GM21737 (cell line): ENCODE results near the gene OR4N2.
"Not testable (repeated sequence)": the region's sequence is repeated elsewhere in the genome, so short reads cannot be mapped to it uniquely, and the experiment has no call there.

ENCODE experiments used
- ATAC-seq: cut with Tn5 transposase; IDR thresholded peaks from one replicate; pipeline ENCODE4 v1.9.1; 2021; ENCODE audit warnings: mild to moderate bottlenecking, moderate library complexity; ENCODE audit not compliant: unreplicated experiment

The OR4N2 gene, protein sequence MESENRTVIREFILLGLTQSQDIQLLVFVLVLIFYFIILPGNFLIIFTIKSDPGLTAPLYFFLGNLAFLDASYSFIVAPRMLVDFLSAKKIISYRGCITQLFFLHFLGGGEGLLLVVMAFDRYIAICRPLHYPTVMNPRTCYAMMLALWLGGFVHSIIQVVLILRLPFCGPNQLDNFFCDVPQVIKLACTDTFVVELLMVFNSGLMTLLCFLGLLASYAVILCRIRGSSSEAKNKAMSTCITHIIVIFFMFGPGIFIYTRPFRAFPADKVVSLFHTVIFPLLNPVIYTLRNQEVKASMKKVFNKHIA

DNA sequence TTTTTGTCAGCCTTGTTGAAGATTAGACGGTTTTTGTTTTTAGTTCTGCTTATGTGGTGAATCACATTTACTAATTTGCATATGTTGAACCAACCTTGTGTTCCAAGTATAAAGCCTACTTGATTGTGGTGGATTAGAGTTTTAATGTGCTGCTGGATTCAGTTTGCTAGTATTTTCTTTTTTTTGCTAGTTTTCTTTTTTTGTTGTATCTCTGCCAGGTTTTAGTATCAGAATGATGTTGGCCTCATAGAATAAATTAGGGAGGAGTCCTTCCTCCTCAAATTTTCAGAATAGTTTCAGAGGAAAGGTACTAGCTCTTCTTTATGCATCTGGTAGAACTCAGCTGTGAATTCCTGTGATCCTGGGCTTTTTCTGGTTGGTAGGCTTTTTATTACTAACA is at the start of gene OR4N2:
Gene OR4N2, plus strand, starts transcription at position 301 of the 400 bp plus-strand sequence. CDS start 23,679 bp downstream, outside the sequence.
- ATAC-seq = not testable (repeated sequence)

DNA sequence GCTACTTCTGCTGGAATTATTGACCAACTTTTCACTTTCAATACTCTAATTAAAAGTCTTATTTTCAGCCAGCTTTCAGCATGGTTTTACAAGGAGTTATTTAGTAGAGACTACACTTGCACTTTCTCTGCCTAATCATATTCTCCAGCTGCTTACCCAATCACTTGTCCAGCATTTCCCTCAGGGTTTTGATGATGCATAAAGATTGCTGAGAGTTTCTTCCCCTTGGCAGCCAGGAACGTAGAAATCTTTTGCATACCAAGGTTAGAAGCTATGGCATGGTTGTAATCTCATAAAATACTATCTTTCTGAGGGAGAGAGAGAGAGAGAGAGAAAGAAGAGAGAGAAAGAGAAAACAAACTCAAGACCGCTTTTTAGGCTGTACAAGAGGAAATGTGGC is 49.4 kb upstream of the OR4N2 start:
- ATAC-seq = no peak

DNA sequence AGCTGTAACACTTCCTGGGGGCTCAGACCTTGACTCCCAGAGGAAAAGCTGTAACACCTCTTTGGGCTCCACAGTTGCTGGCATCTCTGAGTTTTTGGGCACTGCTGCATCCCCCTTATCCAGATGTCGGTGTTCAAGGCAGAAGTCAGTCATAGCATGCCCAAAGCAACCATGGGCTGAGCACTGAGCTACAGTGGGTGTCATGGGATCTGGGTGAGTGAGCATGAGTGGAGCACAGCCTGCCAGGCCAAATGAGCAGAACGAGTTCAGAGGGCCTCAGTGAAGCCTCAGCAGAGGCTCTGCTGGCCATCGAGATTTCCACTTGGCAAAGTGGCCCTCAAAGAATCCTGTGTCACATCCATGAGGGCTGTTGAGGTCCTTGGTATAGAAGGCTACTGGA is 32.1 kb upstream of the OR4N2 start:
- ATAC-seq = not testable (repeated sequence)

DNA sequence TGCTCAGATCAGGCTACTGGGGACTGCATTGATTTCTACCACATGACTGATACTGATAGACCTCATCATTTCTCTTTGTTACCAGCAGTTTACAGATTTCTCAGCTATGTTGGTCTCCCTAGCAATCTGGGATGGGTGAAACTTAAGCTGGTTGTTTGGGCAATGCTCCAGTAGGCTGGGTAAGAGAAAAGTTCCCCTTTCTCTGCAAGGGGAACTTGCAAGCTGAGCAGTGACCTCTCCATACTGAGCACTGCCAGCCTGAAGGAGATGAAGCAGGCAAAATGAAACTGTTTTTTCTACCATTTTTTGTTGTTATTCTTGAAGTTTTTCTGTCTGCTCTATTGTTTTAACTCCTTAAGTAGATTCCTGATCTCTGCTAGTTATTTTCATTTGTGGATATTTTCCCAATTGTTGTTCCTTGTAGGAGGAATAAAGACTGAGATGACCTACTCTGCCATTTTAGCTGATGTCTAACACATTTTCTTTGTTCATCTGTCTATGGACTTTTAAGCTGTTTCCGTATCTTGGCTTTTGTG is 31.6 kb upstream of the OR4N2 start:
- no peak for ATAC-seq

DNA sequence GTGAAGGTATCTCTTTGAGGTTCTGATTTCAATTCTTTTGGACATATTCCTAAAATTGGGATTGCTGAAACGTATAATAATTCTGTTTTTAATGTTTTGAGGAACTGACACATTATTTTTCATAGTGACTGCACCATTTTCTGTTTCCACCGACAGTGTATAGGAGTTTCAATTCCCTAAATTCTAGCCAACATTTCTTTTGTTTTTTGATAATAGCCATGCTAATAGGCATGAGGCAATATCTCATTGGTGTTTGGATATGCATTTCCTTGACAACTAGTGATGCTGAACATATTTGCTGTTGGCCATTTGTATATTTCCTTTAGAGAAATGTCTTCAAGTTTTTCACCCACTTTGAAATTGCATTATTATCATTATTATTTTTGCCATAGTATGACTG is 31.1 kb upstream of the OR4N2 start:
- ATAC-seq = not testable (repeated sequence)

DNA sequence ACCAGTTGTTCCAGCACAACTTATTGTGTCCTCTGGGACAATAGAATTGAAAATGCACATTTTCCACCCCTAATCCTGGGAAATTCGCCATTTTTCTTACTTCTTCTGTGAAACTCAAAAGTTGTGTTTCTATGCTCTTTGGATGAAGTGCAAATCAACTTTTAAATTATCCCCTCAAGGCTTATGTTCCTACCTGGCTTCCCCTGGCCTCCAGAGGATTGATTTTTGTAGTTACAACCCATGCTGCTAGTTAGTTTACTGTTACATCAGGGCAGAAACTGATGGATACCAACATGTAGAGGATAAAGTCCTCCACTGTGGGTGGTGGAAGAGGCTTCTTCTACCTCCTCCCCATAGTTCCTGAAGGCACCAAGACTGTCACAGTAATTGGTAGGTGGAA is 30.4 kb upstream of the OR4N2 start, which contains the start of gene OR4M1:
Gene OR4M1, plus strand, starts transcription at position 301 of the 400 bp plus-strand sequence. CDS start 6,819 bp downstream, outside the sequence.
- not testable (repeated sequence) for ATAC-seq

DNA sequence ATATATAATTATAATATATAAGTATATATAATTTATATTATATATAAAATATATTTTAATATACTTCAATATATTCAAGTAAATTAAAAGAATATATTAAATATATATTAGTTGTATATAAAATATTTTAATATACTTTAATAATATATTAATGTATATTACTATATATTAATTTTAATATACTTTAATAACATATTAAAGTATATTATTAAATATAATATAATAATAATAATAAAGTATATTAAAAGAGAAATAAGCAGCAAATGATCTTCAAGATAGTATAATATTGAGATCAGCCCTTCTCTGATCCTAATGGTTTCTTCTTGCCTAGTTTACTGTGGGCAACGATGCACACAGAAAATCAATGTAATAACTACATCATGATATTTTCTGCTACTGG is 28.0 kb upstream of the OR4N2 start:
- ATAC-seq = no peak

DNA sequence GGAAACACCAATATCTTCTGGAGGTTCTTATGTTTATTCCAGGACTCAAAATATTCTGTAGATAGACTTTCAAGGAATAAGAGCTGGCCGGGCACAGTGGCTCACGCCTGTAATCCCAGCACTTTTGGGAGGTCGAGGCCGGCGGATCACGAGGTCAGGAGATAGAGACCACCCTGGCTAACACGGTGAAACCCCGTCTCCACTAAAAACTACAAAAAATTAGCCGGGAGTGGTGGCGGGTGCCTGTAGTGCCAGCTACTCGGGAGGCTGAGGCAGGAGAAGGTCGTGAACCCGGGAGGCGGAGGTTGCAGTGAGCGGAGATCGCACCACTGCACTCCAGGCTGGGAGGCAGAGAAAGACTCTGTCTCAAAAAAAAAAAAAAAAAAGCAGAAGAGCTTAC is 17.7 kb upstream of the OR4N2 start:
- ATAC-seq = not testable (repeated sequence)

DNA sequence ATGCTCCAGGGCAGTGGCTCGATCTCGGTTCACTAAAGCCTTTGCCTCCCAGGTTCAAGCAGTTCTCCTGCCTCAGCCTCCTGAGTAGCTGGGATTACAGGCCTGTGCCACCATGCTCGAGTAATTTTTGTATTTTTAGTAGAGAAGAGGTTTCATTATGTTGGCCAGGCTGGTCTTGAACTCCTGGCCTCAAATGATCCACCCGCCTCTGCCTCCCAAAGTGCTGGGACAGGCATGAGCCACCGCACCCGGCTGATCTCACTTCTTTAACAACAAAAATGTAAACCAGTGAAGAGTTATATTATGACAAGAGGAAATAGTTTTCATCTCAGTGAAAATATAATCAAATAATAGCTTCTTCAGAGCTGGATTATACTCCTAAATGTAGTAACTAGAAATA is 16.3 kb upstream of the OR4N2 start:
- not testable (repeated sequence) for ATAC-seq

DNA sequence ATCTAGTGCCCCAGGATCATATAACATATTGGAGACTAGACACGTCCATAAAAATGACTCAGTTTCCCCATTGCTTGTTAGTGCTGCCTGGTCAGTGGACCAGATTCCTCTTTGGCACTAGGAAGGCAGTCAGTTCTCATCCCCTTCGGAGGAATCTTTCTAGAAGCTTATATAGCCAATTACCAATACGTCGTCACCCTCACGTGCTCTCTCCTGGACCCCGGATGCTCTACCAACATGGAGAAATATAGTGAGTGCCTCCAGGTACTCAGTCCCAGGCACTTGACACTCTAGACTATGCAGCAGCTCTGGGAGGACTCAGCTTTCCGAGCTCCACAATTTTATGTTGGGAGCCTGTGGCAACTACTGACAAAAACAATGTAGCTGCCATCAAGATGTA is 15.4 kb upstream of the OR4N2 start:
- not testable (repeated sequence) for ATAC-seq

DNA sequence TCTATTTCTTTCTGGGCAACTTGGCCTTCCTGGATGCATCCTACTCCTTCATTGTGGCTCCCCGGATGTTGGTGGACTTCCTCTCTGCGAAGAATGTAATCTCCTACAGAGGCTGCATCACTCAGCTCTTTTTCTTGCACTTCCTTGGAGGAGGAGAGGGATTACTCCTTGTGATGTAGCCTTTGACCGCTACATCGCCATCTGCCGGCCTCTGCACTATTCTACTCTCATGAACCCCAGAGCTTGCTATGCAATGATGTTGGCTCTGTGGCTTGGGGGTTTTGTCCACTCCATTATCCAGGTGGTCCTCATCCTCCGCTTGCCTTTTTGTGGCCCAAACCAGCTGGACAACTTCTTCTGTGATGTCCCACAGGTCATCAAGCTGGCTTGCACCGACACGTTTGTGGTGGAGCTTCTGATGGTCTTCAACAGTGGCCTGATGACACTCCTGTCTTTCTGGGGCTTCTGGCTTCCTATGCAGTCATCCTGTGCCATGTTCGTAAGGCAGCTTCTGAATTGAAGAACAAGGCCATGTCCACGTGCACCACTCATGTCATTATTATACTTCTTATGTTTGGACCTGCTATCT is 7.0 kb upstream of the OR4N2 start:
- not testable (repeated sequence) for ATAC-seq

DNA sequence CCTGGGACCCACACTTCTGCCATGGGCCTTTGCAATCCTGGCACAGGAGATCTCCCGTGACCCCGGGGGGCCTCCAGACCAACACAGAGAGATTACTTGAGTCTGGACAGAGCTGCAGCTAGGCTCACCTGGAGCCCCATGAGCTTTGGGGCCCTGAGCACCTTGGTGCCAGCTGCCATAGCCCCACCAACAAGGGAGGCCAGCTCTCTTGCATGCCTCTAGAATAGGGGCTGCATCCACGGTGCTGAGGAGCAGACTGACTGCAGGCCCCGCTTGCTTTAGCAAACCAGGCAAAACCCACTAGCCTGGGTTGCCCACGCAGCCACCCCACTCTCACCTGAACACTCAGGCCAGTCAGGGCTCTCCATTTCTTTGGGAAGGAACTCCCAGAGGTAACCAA is 3.7 kb upstream of the OR4N2 start:
- ATAC-seq = no peak

DNA sequence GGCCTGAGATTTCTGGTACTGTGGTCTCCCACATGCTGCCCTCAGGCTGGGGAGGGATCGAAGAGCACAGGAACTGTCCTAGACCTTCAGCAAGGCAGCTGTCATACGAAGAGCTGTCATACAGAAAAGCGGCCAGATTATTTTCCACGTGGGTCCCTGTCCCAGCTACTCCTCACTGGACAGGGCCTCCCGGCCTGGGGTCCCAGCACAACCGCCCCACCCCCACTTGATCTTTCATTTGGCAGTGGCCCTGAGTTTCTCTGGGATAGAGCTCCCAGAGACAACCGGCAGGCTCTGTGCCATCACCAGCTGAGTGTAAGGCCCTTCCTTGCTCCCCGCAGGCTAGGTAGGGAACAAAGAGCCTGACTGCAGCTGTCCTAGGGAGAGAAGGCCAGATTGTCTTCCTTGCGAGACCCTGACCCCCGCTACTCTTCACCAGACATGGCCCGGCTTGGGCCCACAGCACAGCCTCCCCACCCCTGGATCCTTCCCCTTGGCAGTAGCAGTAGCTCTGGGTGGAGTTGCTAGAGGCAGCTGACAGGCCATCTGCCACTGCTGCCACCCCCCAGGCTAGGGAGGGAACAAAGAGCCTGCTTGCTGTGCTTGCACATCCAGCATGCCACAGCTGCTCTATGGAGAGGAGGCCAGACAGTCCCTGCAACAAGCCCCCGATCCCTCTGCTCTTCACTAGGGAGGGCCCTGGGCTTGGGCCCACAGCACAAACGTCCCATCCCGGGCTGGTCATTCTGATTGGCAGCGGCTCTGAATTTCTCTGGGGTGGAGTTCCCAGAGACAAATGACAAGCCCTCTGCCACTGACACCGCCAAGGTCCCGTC is 3.1 kb upstream of the OR4N2 start:
- ATAC-seq = no peak

DNA sequence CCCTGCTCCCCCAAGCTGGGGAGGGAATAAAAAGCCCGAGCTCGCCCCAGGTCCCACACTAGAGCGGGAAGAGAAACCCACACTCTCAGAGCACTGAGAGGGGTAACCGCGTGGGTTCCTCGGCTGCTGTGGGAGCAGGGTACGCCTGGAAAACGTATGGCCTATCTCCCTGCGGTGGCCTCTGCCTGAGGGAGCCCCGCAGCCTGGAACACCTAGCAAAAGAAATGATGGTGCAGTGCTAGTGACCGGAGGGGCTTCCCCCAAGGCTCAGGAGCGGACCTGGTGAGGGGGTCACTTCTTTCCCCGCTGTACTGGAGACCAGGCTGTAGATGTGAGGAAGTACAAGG is 2.5 kb upstream of the OR4N2 start:
- ATAC-seq = no peak

DNA sequence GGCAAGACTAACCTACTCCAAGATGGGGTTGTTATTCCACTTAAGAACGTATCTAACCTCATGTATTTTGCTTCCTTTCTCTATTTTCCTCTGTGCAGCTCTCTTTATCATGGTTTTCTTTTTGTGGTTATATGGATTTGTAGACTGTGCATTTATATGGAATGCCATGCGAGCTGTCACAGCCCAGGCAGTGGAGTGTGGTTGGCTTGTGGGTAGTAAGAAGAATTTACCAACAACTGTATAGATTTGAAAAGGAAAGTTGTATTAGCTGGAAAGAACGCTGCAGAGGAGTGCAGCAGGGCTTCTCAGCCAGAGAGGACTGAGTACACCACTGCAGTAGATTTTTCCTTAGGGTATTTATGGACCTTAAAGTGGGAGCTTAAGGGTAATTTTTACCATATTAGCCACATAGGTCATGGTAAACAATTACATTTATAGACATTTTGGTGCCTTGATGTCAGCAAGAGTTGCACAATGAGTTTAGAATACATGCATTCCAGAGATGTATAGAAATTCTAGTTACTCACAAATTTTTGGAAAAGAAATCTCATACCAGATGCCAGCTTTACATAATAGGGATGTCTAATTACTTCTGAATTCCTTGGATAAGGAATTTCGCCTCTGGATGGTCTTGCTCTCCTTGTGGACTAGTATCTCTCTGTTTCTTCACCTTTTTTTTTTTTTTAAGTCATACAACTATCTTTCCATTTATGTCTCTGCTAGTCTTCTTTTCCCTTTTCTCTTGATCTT is 9.8 kb downstream of the OR4N2 start:
- ATAC-seq = not testable (repeated sequence)

DNA sequence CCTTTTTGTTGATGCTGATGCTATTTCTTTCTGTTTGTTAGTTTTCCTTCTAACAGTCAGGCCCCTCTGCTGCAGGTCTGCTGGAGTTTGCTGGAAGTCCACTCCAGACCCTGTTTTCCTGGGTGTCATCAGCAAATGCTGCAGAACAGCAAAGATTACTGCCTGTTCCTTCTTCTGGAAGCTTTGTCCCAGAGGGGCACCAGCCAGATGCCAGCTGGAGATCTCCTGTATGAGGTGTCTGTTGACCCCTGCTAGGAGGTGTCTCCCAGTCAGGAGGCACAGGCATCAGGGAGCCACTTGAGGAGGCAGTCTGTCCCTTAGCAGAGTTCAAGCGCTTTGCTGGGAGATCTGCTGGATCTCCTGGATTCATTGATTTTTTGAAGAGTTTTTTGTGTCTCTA is 16.3 kb downstream of the OR4N2 start:
- ATAC-seq = not testable (repeated sequence)

DNA sequence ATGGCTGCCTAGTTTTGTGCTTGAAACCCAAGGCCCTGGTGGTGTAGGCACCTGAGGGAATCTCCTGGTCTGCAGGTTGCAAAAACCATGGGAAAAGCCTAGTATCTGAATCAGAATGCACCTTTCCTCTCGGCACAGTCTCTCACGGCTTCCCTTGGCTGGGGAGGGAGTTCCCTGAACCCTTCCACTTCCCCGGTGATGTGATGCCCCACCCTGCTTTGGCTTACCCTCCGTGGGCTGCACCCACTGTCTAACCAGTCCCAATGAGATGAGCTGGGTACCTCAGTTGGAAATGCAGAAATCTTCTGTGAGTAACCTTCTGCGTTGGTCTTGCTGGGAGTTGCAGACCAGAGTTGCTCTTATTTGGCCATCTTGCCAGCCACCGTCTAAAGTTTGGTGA is 17.4 kb downstream of the OR4N2 start:
- not testable (repeated sequence) for ATAC-seq

DNA sequence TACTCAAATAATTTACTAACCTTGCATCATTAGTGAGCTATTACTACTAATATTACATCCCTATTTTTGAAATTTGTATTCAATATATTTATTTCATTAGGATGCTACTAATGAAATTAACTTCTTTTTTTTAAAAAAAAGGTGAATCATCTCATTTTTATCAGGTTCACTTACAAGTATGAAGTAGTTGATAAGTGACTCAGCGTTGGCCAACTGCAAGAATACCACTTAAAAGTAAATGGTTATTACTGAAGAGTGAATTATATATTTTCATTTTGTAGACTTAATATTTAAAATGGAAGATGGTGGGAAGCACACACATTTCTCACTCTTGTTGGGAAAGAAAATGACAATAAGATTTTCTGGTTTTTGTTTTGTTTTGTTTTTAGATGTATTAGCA is 19.6 kb downstream of the OR4N2 start:
- ATAC-seq = no peak

DNA sequence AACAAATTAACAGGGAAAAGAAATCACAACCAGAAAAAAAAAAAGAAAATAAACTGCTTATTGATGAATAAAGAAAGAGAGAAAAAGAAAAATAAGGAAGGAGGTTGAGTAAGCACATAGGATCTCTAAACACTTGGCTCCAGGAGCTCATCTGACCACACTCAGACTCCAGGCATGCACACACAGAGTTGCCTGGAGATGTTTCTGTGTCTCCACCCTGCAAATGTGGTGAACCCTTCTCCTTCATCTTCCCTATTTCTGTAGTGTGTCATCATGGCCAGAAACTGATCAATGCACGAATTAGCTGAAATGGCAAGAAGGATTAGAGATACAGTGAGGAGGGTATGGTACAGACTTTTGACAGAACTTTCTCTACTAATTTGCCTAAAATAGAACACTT is 20.2 kb downstream of the OR4N2 start:
- no peak for ATAC-seq

DNA sequence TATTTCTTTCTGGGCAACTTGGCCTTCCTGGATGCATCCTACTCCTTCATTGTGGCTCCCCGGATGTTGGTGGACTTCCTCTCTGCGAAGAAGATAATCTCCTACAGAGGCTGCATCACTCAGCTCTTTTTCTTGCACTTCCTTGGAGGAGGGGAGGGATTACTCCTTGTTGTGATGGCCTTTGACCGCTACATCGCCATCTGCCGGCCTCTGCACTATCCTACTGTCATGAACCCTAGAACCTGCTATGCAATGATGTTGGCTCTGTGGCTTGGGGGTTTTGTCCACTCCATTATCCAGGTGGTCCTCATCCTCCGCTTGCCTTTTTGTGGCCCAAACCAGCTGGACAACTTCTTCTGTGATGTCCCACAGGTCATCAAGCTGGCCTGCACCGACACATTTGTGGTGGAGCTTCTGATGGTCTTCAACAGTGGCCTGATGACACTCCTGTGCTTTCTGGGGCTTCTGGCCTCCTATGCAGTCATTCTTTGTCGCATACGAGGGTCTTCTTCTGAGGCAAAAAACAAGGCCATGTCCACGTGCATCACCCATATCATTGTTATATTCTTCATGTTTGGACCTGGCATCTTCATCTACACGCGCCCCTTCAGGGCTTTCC is 24.2 kb downstream of the OR4N2 start:
- ATAC-seq = not testable (repeated sequence)
